Rectal smooth muscle tissue (tissue), 1 donor: ENCODE data around the gene TDO2.

ENCODE experiments used
- H3K27ac ChIP-seq: one replicate; pipeline ENCODE4 v1.7.0; 2013; ENCODE audit warnings: low read depth, low read length, inconsistent platforms
- H3K27me3 ChIP-seq: one replicate; pipeline ENCODE4 v1.7.0; 2013; ENCODE audit warnings: low read length; ENCODE audit not compliant: control insufficient read depth, insufficient read depth
- H3K36me3 ChIP-seq: one replicate; pipeline ENCODE4 v1.7.0; 2013; ENCODE audit warnings: low read length; ENCODE audit not compliant: control insufficient read depth, insufficient read depth
- H3K4me1 ChIP-seq: one replicate; pipeline ENCODE4 v1.7.0; 2013; ENCODE audit warnings: low read length; ENCODE audit not compliant: control insufficient read depth, insufficient read depth
- H3K4me3 ChIP-seq: one replicate; pipeline ENCODE4 v1.7.0; 2013; ENCODE audit warnings: low read length
- H3K9ac ChIP-seq: one replicate; pipeline ENCODE4 v1.7.0; 2013; ENCODE audit warnings: low read length

Gene TDO2

DNA sequence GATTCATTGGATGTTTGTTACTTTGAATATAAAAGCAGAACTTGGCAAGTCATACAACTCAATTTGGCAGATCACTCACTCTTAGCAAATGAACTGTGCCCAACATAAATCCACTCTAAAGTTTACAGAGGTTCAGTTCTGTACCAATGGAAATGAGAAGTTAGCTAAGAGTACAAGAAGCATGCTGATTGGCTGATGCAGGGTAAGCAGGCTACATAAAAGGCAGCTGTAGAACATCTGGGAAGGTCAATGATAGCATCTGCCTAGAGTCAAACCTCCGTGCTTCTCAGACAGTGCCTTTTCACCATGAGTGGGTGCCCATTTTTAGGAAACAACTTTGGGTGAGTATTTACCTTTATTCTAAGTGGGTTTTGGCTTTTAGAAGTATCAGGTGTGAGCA lies at the start of gene TDO2:
Gene TDO2, plus strand, starts transcription at position 244 of the 400 bp plus-strand sequence. Its CDS starts 63 bp downstream, at position 307.
- Histone ChIP-seq H3K9ac (no peak within 1 kb of the TSS), H3K4me1 (no peaks in the 10 kb centered on the region), H3K36me3 (no peaks in the 10 kb centered on the region), H3K27ac (no peak within 1 kb of the TSS), H3K27me3 (no peaks in the 10 kb centered on the region), H3K4me3 (no peak within 1 kb of the TSS)

DNA sequence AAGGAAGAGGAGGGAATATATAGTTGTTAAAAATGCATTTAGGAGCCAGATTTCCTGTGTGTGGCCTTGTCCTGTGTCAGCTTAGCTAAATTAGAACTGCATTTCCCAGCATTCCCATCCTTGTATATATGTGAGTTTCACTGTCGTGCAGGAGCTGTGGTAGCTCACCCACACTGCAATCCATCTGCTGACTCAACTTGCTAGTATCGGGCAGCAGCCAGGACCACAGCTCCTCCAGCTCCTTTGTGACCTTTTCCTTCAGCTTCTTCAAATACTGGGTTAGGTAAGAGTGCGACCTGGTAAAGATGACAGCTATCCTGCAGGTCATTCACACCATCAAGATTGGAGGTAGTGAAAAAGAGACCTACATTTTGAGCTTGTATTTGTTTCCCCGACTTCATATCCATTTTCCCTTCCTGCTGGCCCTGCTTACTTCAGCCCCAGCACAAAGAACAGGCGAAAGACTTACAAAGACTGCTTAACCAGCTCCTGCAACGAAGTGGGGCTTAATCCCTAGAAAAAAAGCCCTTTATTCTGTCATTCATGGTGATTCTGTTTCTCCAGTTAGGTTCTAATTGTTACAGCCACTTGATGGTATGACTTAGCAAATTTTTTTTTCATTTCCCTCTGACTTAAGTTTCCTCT lies 48.8 kb upstream of the TDO2 start:
- Histone ChIP-seq H3K27ac (no peak overlapping the region), H3K4me3 (no peak overlapping the region), H3K27me3 (no peaks in the 10 kb centered on the region), H3K36me3 (no peaks in the 10 kb centered on the region), H3K9ac (no peak overlapping the region), H3K4me1 (no peaks in the 10 kb centered on the region)

DNA sequence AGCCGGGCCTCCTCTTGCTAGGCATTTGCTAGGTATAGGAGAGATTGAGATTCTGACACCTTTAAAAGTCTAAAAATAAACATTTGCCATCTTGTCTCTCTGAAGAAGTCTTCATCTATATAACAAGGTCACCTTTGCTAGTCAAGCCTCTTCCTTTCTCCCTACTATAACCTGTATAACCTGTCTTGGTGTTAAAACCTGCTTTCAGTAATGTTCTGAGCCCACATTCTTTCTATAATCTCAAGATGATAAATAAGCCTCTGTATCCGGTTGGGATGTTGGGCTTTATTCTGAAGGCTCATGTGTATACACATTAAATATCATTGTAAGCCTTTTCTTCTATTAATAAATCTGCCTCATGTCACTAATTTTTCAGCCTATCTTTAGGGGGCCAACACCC lies 47.6 kb upstream of the TDO2 start:
- Histone ChIP-seq H3K27me3 (no peaks in the 10 kb centered on the region), H3K36me3 (no peaks in the 10 kb centered on the region), H3K4me1 (no peaks in the 10 kb centered on the region), H3K4me3 (no peak overlapping the region), H3K9ac (no peak overlapping the region), H3K27ac (no peak overlapping the region)

DNA sequence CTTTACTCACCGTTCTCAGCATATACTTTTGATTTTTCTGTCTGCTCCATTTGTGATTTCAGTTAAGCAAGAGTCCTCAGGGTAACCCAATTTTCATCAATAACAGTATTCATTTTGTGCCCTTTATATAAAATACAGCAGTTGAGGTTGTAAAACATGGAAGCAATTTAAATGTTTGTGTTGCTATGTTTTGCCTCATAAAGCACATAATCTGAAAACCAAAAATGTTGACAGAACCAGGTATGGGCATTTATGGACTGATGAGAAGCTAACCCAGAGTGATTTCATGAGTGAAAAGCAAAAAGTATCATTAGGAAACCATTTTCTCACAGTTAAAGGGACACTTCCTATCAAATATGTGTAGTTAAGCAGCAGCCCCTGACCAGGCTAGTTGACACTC lies 37.3 kb upstream of the TDO2 start, which contains the start of gene ASIC5:
Gene ASIC5, minus strand, starts transcription at position 101 of the 400 bp plus-strand sequence. Its CDS starts 51 bp downstream, at position 50.
- no peaks in the 10 kb centered on the region for H3K4me1 ChIP-seq
- H3K9ac ChIP-seq: no peak within 1 kb of the TSS
- no peaks in the 10 kb centered on the region for H3K36me3 ChIP-seq
- H3K4me3 ChIP-seq: no peak within 1 kb of the TSS
- no peak within 1 kb of the TSS for H3K27ac ChIP-seq
- H3K27me3 ChIP-seq: no peaks in the 10 kb centered on the region

DNA sequence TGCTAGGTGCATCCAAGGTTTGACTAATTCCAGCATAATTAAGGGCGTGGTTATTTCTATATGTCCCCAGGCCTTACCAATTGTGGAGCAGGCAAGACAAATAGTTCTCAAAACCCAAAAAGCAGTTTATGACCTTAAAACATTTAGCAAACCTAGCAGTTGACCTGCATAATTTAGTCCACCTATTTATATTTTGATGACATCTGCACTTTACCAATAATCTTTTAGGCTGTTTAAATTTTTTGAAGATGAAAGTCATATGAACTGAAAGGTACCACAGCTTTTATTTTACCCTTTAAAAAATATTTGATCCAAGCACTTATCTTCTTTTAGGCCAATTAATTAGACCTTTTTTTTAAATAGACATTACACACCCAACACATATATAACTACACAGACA lies 27.6 kb upstream of the TDO2 start:
- no peak overlapping the region for H3K4me3 ChIP-seq
- H3K27me3 ChIP-seq: no peaks in the 10 kb centered on the region
- no peak overlapping the region for H3K27ac ChIP-seq
- H3K4me1 ChIP-seq: no peaks in the 10 kb centered on the region
- no peak overlapping the region for H3K9ac ChIP-seq
- H3K36me3 ChIP-seq: no peaks in the 10 kb centered on the region

DNA sequence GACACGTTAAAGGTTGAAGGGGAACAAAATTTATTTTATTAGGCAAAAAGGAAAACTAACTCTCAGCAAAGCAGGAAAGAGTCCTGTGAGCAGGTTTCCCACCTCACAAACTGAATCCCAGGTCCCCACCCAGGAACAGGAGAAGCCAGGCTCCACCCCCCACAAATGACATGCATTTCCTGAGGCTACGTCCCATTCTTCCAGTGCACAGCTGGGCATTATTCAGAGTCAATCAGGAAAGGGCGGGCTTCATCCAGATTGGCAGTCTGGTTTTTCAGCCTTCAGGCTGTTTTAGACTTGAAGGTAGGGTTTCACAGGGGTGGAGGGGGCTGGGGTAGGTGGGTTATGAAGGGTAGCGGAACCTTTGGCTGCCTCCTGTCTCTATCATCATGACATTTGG lies 25.5 kb upstream of the TDO2 start:
- Histone ChIP-seq H3K36me3 (no peaks in the 10 kb centered on the region), H3K27ac (no peak overlapping the region), H3K4me1 (no peaks in the 10 kb centered on the region), H3K9ac (no peak overlapping the region), H3K4me3 (no peak overlapping the region), H3K27me3 (no peaks in the 10 kb centered on the region)

DNA sequence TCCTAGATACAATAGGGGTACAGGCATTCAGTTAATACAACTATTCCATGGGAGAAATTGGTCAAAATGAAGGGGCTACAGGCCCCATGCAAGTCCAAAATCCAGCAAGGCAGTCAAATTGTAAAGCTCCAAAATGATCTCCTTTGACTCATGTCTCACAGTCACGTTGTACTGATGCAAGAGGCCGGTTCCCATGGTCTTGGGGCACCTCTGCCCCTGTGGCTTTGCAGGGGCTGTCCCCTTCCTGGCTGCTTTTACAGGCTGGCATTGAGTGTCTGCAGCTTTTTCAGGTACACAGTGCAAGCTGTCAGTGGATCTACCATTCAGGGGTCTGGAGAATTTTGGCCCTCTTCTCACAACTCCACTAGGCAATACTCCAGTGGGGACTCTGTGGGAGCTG lies 24.9 kb upstream of the TDO2 start:
- Histone ChIP-seq H3K27me3 (no peaks in the 10 kb centered on the region), H3K4me1 (no peaks in the 10 kb centered on the region), H3K9ac (no peak overlapping the region), H3K36me3 (no peaks in the 10 kb centered on the region), H3K4me3 (no peak overlapping the region), H3K27ac (no peak overlapping the region)

DNA sequence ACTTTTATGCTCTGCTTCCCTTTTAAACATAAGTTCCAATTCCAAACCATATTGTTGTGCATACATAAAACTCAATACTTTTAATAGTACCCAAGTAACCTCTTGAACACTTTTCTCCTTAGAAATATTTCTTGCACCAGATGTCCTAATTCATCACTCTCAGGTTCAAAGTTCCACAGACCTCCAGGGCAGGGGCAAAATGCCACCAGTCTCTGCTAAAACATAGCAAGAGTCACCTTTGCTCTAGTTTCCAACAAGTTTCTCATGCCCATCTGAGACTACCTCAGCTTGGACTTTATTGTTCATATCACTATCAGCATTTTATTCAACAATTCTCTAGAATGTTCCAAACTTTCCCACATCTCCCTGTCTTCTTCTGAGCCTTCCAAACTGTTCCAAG lies 23.7 kb upstream of the TDO2 start:
- H3K4me3 ChIP-seq: no peak overlapping the region
- H3K9ac ChIP-seq: no peak overlapping the region
- H3K27me3 ChIP-seq: no peaks in the 10 kb centered on the region
- no peak overlapping the region for H3K27ac ChIP-seq
- H3K4me1 ChIP-seq: no peaks in the 10 kb centered on the region
- no peaks in the 10 kb centered on the region for H3K36me3 ChIP-seq

DNA sequence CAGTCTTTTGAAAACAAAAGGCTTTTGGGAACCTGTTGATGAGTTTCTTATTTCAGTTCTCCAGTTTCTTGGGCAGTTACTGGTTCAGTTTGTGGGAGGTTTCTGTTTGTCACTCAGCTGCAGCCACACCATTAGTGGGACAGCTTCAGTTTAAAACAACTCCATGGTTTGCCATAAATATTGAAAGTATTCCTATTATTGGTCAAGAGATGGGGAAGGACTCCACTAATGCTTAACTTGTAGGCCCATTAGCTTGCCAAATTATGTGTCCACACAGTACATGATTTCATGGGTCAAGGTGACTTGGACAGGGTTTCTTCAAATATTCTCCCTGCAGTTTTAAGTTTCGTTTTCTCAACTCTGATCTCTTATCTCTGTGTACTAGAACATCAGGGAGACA lies 21.9 kb upstream of the TDO2 start:
- Histone ChIP-seq H3K9ac (no peak overlapping the region), H3K36me3 (no peaks in the 10 kb centered on the region), H3K27ac (no peak overlapping the region), H3K4me3 (no peak overlapping the region), H3K4me1 (no peaks in the 10 kb centered on the region), H3K27me3 (no peaks in the 10 kb centered on the region)

DNA sequence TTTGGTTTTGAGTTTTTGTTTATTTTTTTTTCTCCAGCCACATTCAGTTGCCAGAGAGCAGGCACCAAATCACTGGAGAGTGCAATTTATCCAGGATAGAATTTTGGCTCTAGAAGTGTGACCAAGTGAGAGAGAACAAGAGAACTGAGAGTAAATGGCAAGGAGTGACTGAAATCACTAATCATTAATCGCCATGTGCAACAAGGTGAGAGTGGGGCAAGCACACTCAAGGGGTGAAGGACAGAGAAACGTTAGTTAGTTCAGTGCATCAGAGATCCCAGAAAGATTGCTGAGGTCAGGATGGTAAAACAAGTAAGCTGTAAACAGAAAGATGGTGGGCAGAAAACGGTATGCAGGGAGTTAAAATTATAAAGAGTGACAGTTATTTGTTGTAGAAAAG lies 19.6 kb upstream of the TDO2 start:
- Histone ChIP-seq H3K27me3 (no peaks in the 10 kb centered on the region), H3K9ac (no peak overlapping the region), H3K4me1 (no peaks in the 10 kb centered on the region), H3K36me3 (no peaks in the 10 kb centered on the region), H3K4me3 (no peak overlapping the region), H3K27ac (no peak overlapping the region)

DNA sequence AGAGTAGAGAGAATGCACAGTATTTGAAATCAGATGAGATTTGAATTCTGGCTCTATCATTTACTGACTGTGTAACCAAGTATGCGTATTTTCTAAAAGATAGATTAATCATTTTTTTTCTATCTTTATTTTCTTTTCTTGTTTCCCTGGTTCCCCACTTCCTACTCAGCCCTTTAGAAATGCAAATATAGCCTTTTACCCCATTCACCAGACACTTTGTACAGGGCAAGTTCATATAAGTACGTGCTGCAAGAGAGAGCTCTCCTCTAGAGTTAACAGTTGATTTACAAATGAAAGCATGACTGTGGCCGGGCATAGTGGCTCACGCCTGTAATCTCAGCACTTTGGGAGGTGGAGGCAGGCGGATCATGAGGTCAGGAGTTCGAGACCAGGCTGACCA lies 17.8 kb upstream of the TDO2 start:
- Histone ChIP-seq H3K9ac (no peak overlapping the region), H3K27ac (no peak overlapping the region), H3K36me3 (no peaks in the 10 kb centered on the region), H3K27me3 (no peaks in the 10 kb centered on the region), H3K4me3 (no peak overlapping the region), H3K4me1 (no peaks in the 10 kb centered on the region)

DNA sequence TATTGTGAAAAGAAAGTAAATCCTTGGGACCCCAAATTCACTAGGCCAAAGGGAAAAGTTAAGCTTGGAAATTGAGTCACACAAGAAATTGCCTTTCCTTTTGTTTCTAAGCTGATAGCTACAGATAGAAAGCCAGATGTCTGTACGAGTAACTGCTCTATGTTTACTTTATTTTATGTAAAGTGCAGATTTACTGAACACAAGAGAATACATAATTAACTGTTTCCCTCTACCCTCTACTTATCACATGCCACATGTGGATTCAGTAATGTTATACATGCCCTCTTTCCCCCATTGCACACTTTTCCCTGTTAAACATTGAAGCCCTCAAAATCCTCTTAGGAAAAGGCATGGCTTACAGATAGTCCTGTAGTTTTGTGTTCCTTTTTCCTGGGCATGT lies 16.5 kb upstream of the TDO2 start:
- H3K36me3 ChIP-seq: no peaks in the 10 kb centered on the region
- no peak overlapping the region for H3K4me3 ChIP-seq
- no peaks in the 10 kb centered on the region for H3K4me1 ChIP-seq
- no peaks in the 10 kb centered on the region for H3K27me3 ChIP-seq
- H3K27ac ChIP-seq: no peak overlapping the region
- H3K9ac ChIP-seq: no peak overlapping the region

DNA sequence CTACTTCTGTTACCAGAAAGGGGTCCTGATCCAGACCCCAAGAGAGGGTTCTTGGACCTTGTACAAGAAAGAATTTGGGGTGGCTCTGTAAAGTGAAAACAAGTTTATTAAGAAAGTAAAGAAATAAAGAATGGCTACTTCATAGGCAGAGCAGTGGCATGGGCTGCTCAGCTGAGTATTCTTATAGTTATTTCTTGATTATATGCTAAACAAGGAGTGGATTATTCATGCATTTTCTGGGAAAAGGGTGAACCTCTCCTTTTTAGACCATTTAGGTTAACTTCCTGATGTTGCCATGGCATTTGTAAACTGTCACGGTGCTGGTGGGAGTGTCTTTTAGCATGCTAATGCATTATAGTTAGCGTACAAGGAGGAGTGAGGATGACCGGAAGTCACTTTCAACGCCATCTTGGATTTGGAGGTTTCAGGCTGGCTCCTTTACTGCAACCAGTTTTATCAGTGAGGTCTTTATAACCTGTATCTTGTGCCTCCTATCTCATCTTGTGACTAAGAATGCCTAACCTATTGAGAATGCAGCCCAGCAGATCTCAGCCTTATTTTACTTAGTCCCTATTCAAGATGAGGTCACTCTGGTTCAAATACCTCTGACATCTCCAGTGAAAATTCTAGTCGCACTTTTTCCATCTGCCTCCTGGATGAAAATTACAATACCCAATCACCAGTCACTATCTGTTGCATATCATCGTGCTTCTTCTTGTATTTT lies 15.5 kb upstream of the TDO2 start:
- Histone ChIP-seq H3K4me3 (no peak overlapping the region), H3K27ac (no peak overlapping the region), H3K36me3 (no peaks in the 10 kb centered on the region), H3K4me1 (no peaks in the 10 kb centered on the region), H3K27me3 (no peaks in the 10 kb centered on the region), H3K9ac (no peak overlapping the region)
